Activated gamma-delta T cell treated with Interleukin-2 at 50 U/mL for 16 hours (primary cell): ENCODE data around the gene CHST3.
"Not testable (repeated sequence)": the region's sequence is repeated elsewhere in the genome, so short reads cannot be mapped to it uniquely, and the experiment has no call there.

Source experiments
- DNase-seq: peaks from one replicate; pipeline ENCODE4 v3.0.0-alpha.2; 2020

Gene CHST3, protein sequence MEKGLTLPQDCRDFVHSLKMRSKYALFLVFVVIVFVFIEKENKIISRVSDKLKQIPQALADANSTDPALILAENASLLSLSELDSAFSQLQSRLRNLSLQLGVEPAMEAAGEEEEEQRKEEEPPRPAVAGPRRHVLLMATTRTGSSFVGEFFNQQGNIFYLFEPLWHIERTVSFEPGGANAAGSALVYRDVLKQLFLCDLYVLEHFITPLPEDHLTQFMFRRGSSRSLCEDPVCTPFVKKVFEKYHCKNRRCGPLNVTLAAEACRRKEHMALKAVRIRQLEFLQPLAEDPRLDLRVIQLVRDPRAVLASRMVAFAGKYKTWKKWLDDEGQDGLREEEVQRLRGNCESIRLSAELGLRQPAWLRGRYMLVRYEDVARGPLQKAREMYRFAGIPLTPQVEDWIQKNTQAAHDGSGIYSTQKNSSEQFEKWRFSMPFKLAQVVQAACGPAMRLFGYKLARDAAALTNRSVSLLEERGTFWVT

DNA sequence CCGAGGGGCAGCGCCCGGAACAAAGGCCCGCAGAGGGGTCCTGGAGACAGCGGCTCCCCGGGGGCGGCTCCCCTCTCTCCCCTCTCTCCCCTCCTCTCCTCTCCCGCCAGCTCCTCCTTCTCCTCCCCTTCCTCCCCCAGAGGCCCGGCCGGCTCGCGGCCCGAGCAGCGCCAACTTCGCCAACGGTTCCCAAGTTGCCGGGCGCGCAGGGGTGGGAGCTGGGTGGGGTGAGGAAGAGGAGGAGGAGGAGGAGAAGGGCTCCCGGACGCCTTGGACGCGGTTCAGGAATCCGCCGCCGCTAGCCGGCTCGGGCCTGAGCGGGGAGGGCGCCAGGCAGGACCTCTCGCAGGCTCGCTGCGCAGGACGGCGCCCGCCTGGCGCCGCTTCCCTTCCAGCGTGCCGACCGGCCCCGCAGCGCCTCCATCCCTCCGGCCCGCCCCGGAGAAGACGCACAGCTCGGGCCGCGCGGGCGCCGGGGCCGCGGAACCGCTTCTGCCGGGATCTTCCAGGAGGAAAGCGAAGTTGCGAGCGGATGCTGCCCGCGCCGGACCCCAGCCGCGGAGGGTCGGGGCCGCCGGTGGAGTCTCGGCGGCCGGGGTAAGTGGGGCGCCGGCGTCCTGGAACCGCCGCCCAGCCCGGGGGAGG lies at the start of gene CHST3:
TSS of gene CHST3 (plus strand) at position 298 of the 645 bp plus-strand sequence. CDS start 41,448 bp downstream, outside the sequence.
- no peak for DNase-seq

DNA sequence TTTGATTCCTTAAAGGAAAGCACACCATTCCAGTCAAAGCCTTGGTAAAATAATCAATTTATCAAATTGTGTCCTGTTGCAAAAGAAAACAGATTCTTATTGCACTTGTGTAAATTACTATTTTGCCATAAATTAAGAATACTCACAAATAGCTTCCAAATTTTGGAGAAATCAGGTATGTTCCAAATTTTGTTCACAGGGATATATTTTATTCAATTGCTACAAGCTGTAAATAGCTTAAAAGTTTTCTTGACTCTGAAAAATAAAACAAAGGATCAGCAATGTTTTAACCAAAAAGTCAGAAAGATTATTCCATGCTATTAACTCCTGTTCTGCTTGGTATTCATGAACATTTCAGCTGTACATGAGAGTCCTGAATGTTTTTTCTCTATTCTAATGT lies 47.4 kb upstream of the CHST3 start:
- DNase-seq = no peak

GRCh38 chr10:71918992-71919391 lies 45.2 kb upstream of the CHST3 start:
- no peak for DNase-seq

GRCh38 chr10:71919956-71920539 lies 44.1 kb upstream of the CHST3 start:
- not testable (repeated sequence) for DNase-seq

GRCh38 chr10:71920540-71921323 lies 43.5 kb upstream of the CHST3 start:
- no peak for DNase-seq

DNA sequence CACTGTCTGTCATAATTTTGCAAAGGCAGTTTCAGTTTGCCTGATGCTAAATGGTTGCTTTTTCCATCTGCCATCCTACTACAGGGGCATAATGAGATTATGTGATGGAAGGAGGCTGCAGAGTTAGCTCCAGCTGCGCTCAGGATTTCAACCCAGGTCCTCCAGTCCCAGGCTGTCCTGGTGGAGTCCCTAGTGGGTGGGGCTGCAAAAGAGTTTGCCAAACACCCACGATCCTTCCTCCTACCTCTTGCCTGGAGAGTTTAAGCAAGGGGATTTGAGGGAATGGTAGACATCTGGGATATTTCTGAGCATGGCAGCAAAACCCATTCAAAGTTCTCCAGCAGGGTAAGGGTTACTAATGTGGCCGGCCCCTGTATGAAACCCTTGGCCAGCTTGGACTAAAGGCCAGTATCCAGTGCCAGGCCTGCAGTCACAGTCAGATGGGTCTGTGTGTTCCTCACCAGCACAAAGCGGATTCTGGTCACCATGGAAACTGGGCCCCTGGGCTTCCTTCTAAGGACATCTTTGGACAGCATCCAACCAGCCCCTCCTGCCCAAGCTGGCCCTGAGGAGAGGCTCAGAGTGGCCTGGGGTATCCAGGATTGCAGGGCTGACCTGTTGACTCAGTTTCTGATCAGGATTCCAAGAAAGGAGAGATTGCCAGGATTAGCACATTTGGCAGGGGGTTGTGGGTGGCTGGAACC lies 42.7 kb upstream of the CHST3 start:
- DNase-seq = no peak

DNA sequence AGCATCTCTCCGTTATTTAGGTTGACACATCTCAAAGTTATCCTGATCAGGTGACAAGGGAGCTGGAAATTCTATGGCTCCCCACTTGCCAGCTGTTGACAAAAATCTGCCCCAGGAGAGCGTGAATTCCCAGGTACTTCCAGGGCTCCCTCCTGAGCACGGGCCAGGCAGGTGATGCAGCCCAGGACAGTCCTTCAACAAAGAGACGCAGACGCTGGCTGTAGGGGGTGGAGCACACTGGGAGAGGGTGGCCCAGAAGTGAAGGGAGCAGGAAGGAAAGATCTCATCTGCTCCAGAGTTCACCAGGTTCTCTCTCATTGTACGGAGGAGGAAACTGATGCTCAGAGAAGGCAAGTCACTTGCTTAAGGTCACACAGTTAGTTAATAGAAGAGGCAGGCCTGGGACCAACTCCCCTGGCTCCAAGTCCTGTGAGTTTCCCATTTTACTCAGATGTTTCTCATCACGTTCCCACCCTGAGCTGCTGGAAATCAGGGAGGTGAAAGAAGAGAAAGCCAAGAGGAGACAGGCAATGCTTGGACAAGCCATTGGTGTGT lies 41.0 kb upstream of the CHST3 start:
- DNase-seq = no peak

DNA sequence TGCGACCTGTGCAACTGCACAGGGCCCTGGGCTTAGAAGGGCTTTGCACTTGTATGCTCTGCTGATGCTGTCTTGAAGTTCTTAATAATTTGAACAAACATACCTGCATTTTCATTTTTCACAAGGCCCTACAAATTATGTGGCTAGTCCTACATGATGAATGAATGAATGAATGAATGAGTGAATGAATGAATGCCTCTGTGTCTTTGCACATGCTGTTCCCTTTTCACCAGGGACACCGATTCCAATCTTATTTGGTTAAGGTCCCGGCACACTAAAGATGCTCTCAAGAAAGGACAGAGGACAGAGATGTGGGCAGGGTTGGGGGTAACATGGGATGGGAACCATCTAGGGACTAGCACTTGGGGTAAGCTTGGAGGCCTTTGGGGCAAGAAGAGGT lies 39.4 kb upstream of the CHST3 start:
- DNase-seq = no peak

- no peak for DNase-seq
These were observed 37.0 kb upstream of the CHST3 start for GRCh38 chr10:71927159-71927558.

DNA sequence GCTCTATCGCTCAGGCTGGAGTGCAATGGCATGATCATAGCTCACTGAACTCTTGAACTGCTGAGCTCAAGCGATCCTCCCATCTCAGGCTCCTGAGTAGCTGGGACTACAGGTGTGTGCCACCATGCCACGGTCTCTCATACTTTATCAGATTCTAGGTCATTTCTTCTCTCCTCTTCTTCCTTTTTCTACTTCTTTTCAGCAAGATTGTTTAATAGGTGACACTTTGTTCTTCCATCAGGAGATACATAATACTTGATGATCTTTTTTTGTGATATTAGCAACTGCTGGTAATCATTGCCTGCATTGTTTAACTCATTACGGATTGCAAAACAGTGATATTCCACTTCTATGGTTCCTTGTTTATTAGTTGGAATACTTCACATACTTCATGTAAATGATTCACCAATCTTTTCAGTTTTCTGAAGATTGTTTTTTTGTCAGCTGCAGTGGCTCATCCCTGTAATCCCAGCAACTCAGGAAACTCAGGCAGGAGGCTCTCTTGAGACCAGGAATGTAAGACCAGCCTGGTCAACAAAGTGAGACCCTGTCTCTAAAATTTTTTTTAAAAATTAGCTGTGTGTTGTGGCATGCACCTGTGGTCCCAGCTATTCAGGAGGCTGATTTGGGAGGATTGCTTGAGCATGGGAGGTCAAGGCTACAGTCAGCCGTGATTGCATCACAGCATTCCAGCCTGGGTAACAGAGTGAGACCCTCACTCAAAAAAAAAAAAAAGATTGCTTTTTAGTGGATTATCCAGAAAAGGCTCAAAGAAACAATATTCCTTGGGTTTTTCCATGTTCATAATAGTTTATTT lies 36.2 kb upstream of the CHST3 start:
- no peak for DNase-seq

DNA sequence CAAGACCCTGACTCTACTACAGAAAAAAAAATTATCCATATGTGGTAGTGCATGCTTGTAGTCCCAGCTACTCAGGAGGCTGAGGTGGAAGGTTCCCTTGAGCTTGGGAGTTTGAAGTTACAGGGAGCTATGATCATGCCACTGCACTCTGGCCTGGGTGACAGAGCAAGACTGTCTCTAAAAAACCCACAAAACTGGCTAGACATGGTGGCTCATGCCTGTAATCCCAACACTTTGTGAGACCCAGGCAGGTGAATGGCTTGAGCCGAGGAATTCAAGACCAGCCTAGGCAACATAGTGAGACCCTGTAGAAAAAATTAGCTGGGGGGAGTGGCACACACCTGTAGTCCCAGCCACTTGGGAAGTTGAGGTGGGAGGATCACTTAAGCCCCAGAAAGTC lies 32.9 kb upstream of the CHST3 start:
- DNase-seq = no peak

DNA sequence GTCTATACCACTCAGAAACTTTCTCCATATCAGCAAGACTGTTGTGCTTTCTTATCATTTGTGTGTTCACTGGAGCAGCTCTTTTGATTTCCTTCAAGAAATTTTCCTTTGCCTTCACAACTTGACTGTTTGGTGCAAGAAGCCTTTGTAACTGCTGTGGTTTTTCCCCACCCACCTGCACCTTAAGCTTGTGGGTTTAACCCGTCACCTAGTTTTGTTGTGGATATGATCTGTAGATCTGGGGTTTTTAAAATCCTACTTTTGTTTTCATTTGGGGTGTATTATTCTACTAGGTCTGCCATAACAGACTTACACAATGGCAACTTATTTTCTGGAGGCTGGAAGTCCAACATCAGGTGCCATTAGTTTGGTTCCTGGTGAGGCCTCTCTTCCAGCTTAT lies 30.5 kb upstream of the CHST3 start:
- DNase-seq = no peak

DNA sequence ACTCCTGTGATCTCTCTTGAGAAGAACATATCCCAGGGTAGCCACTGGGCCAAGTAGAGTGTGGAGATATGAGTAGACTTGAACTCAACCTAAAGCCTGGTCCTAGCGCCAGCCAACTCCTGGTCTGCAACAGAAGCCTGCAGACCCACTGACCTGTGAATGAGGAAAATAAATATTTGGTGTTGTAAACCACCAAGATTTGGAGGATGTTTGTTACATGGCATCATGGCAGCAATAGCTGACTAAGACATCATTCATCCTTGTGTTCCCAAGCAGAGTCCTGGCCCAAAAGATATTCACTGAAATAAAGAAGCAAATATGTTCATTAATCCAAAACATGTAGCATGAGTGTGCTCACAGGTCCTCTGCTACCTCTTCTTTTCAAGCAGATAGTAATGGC lies 26.0 kb upstream of the CHST3 start:
- DNase-seq = no peak

- no peak for DNase-seq
These were observed 24.9 kb upstream of the CHST3 start for GRCh38 chr10:71939304-71939703.

GRCh38 chr10:71939861-71940474 lies 24.2 kb upstream of the CHST3 start:
- no peak for DNase-seq

DNA sequence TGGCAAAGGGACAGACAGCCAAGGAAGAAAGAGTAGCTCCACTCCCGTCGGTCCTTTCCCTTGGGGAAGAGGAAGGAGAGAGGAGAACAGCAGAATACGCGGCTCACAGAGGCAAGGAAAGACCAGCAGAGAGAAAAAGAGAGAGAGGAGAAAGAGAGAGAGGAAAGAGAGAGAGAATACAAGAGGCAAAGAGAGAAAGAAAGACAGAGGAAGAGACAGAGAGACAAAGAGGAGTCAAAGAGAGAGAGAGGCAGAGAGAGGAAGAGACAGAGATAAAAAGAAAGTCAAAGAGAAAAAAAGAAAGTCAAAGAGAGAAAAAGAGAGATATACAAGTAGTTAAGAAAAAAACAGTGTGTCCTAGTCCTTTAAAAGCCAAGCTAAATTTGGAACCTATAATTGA lies 23.4 kb upstream of the CHST3 start:
- DNase-seq = no peak

GRCh38 chr10:71941318-71941717 lies 22.9 kb upstream of the CHST3 start:
- DNase-seq = no peak

GRCh38 chr10:71945819-71946474 lies 18.2 kb upstream of the CHST3 start:
- no peak for DNase-seq

- no peak for DNase-seq
These were observed 17.5 kb upstream of the CHST3 start for GRCh38 chr10:71946700-71947099.

GRCh38 chr10:71948496-71949067 lies 15.6 kb upstream of the CHST3 start:
- no peak for DNase-seq
